SK-N-SH (cell line): ENCODE results near the gene PTPRJ. TPM values are rescaled to one million over a fixed set of nuclear protein-coding genes. Genes with fewer than 3 reads are reported as not detected.

Experiments used
- CTCF ChIA-PET: fragments of 300-600, 350-600 bp; formaldehyde crosslinking; extraction: SDS; loops from one replicate; lab custom pipeline; 2021; lab: Yijun Ruan, JAX
- POLR2A ChIA-PET: fragments of 350-600 bp; sonication (Branson Sonifier 250); formaldehyde crosslinking; extraction: SDS; loops from one replicate; lab custom pipeline; 2020; ENCODE audit warnings: antibody characterized with exemption, inconsistent platforms; lab: Yijun Ruan, JAX
- DNase-seq: peaks from one replicate; pipeline ENCODE4 v3.0.0; 2012
- H2AFZ ChIP-seq: fragments of 200-600 bp; sonication (generic); 2 replicates; pipeline ENCODE4 v1.8.1; 2016; ENCODE audit warnings: antibody characterized with exemption, mild to moderate bottlenecking, low read depth
- H3F3A ChIP-seq: fragments of 200-600 bp; sonication (generic); replicated peaks from 2 replicates; pipeline ENCODE3; 2016; ENCODE audit warnings: antibody characterized with exemption, mild to moderate bottlenecking; ENCODE audit not compliant: insufficient read depth
- H3K27ac ChIP-seq, 2 experiments: fragments of 200-500 bp in 1 of 2; fragments of 200-600 bp in 1 of 2; sonication (Bioruptor generic) in 1 of 2; sonication (generic), shearing (Covaris generic) in 1 of 2; 2 replicates each; pipeline versions ENCODE4 v1.5.1 to v1.6.1; 2014 to 2016; ENCODE audit warnings: low read depth in 2 of 2, inconsistent platforms in 1 of 2, low read length in 1 of 2, mild to moderate bottlenecking in 1 of 2, mixed read lengths in 1 of 2
- H3K27me3 ChIP-seq: fragments of 200-600 bp; sonication (generic), shearing (Covaris generic); 2 replicates; pipeline ENCODE4 v1.6.1; 2016; ENCODE audit warnings: mixed run types; ENCODE audit not compliant: insufficient read depth
- H3K36me3 ChIP-seq, 2 experiments: fragments of 200-500 bp in 1 of 2; fragments of 200-600 bp in 1 of 2; sonication (Bioruptor generic) in 1 of 2; sonication (generic) in 1 of 2; replicated peaks in 1 of 2; 2 replicates each; pipeline versions ENCODE3 to v1.5.1; 2014 to 2016; ENCODE audit warnings: low read length in 1 of 2, mild to moderate bottlenecking in 1 of 2; ENCODE audit not compliant: insufficient read depth in 2 of 2, control insufficient read depth in 1 of 2
- H3K4me1 ChIP-seq, 2 experiments: fragments of 200-500 bp in 1 of 2; fragments of 200-600 bp in 1 of 2; sonication (Bioruptor generic) in 1 of 2; sonication (generic), shearing (Covaris generic) in 1 of 2; 2 replicates each; pipeline versions ENCODE4 v1.5.1 to v1.6.1; 2014 to 2016; ENCODE audit warnings: low read depth in 1 of 2, low read length in 1 of 2, mixed run types in 1 of 2; ENCODE audit not compliant: insufficient read depth in 2 of 2, control insufficient read depth in 1 of 2
- H3K4me2 ChIP-seq: fragments of 200-600 bp; sonication (generic), shearing (Covaris generic); 2 replicates; pipeline ENCODE4 v1.6.1; 2017; ENCODE audit warnings: mixed run types
- H3K4me3 ChIP-seq, 2 experiments: fragments of 200-500 bp in 1 of 2; fragments of 200-600 bp in 1 of 2; sonication (Bioruptor generic) in 1 of 2; sonication (generic), shearing (Covaris generic) in 1 of 2; 2 replicates each; pipeline versions ENCODE4 v1.5.1 to v1.8.1; 2014 to 2016; ENCODE audit warnings: low read depth in 2 of 2, inconsistent platforms in 1 of 2, low read length in 1 of 2, mild to moderate bottlenecking in 1 of 2, mixed read lengths in 1 of 2, moderate library complexity in 1 of 2
- H3K79me2 ChIP-seq: fragments of 200-600 bp; sonication (generic); 2 replicates; pipeline ENCODE4 v1.8.1; 2017; ENCODE audit warnings: mild to moderate bottlenecking; ENCODE audit not compliant: insufficient read depth
- H3K9ac ChIP-seq: fragments of 200-600 bp; sonication (generic); 2 replicates; pipeline ENCODE4 v1.6.1; 2017; ENCODE audit warnings: mixed run types
- H3K9me2 ChIP-seq: fragments of 200-600 bp; sonication (generic); 2 replicates; pipeline ENCODE4 v1.6.1; 2017; ENCODE audit warnings: mixed run types
- H3K9me3 ChIP-seq: fragments of 200-600 bp; sonication (generic); 2 replicates; pipeline ENCODE4 v1.6.1; 2017; ENCODE audit warnings: mixed run types, mild to moderate bottlenecking, moderate library complexity
- H4K20me1 ChIP-seq: fragments of 200-600 bp; sonication (generic); 2 replicates; pipeline ENCODE4 v1.6.1; 2017; ENCODE audit warnings: mild to moderate bottlenecking, mixed run types; ENCODE audit not compliant: insufficient read depth
- CTCF ChIP-seq: fragments of 200-600 bp; sonication (generic); IDR thresholded peaks from 2 replicates; pipeline ENCODE4 v1.6.1; 2017; ENCODE audit warnings: antibody characterized with exemption, mild to moderate bottlenecking, moderate library complexity
- EP300 ChIP-seq, 2 experiments: IDR thresholded peaks; 2 replicates each; pipeline versions ENCODE4 v1.4.0 to v1.6.1; 2012; ENCODE audit warnings: borderline replicate concordance in 1 of 2, low read depth in 1 of 2, low read length in 1 of 2
- FOSL2 ChIP-seq: IDR thresholded peaks from 2 replicates; pipeline ENCODE4 v1.4.0; 2012; ENCODE audit warnings: low read depth, mild to moderate bottlenecking, moderate library complexity, borderline replicate concordance
- MAX ChIP-seq: IDR thresholded peaks from 2 replicates; pipeline ENCODE4 v1.4.0; 2012; ENCODE audit warnings: low read depth
- RAD21 ChIP-seq: IDR thresholded peaks from 2 replicates; pipeline ENCODE4 v1.6.1; 2012; ENCODE audit warnings: mild to moderate bottlenecking, low read length
- RFX5 ChIP-seq: IDR thresholded peaks from 2 replicates; pipeline ENCODE4 v1.6.1; 2012; ENCODE audit warnings: mild to moderate bottlenecking, improper control_type of control experiment, low read length
- SMC3 ChIP-seq: IDR thresholded peaks from 2 replicates; pipeline ENCODE4 v1.6.1; 2012; ENCODE audit warnings: low read depth, low read length, improper control_type of control experiment
- TAF1 ChIP-seq: IDR thresholded peaks from 2 replicates; pipeline ENCODE4 v1.6.1; 2012; ENCODE audit warnings: low read depth, mild to moderate bottlenecking, low read length, moderate library complexity, borderline replicate concordance
- TCF12 ChIP-seq: IDR thresholded peaks from 2 replicates; pipeline ENCODE4 v1.4.0; 2012
- ZBTB33 ChIP-seq: IDR thresholded peaks from 2 replicates; pipeline ENCODE4 v1.4.0; 2012; ENCODE audit warnings: low read depth, borderline replicate concordance
- WGBS: methylation state at CpG from one replicate; pipeline ENCODE4 v1.1.6; 2017; ENCODE audit warnings: low lambda C conversion rate; 5-methylcytosine and 5-hydroxymethylcytosine counted together
- polyA plus RNA-seq, 3 experiments: library from polyadenylated mRNA; depleted of rRNA; stranded (reverse); fragments of >200 nt; gene quantifications; 2 replicates each; pipeline ENCODE4 v1.2.3, GENCODE V29; 2012

Gene PTPRJ
- polyA plus RNA-seq, 1 of the 3 experiments (the other 2 are of a cell fraction): 4.5 TPM

- H3K9me3 ChIP-seq: no peaks in the 10 kb centered on the region
- CTCF ChIA-PET: no interaction called here
- 99% methylated on average over 5 of the region's 5 CpGs for WGBS
- TF ChIP-seq EP300 (IDR thresholded peaks at IDR 0.05; ENCODE audit: borderline replicate concordance in 1 of 2, low read depth in 1 of 2, low read length in 1 of 2) (no peak), TAF1 (no peak), RFX5 (no peak), ZBTB33 (no peak), TCF12 (no peak), MAX (no peak), SMC3 (no peak), CTCF (no peak)
- TF ChIP-seq, all 33 proteins: peak for 0
- no peak overlapping the region for H3K9ac ChIP-seq
- peaks cover 100% of the 10 kb centered on the region for H3K79me2 ChIP-seq
- peaks cover 4% of the 10 kb centered on the region for H4K20me1 ChIP-seq
- H3F3A ChIP-seq: peaks cover 16% of the 10 kb centered on the region
- H3K36me3 ChIP-seq: peaks cover 0 to 8% of the 10 kb centered on the region in 2 experiments
- no peak overlapping the region for H3K4me3 ChIP-seq
- H3K4me2 ChIP-seq: no peak overlapping the region
- H3K27me3 ChIP-seq: no peaks in the 10 kb centered on the region
- peaks cover 9 to 33% of the 10 kb centered on the region in 2 experiments; a peak in 3 of 4 replicates for H3K4me1 ChIP-seq
- H3K9me2 ChIP-seq: no peaks in the 10 kb centered on the region
- POLR2A ChIA-PET: no interaction called here
- no peak overlapping the region for H3K27ac ChIP-seq
- no peak for DNase-seq
- H2AFZ ChIP-seq: no peak overlapping the region
These were observed 5.9 kb downstream of the PTPRJ start for GRCh38 chr11:47986219-47986618.

- POLR2A ChIA-PET: no interaction called here
- no peak overlapping the region for H3K4me3 ChIP-seq
- no peaks in the 10 kb centered on the region for H3K9me3 ChIP-seq
- peak; percentile 24; the same call in 1 of the 2 replicates for TF ChIP-seq FOSL2
- TF ChIP-seq RAD21: no peak
- H3K36me3 ChIP-seq: peaks cover 0 to 8% of the 10 kb centered on the region in 2 experiments
- H3K4me1 ChIP-seq: peaks cover 10 to 36% of the 10 kb centered on the region in 2 experiments; a peak in 3 of 4 replicates
- no peak for DNase-seq
- peaks cover 100% of the 10 kb centered on the region for H3K79me2 ChIP-seq
- H2AFZ ChIP-seq: no peak overlapping the region
- peaks cover 4% of the 10 kb centered on the region for H4K20me1 ChIP-seq
- WGBS: 82% methylated on average over 1 of the region's 1 CpG
- no peak overlapping the region for H3K4me2 ChIP-seq
- no peak overlapping the region for H3K9ac ChIP-seq
- no peak overlapping the region for H3K27ac ChIP-seq
- no peaks in the 10 kb centered on the region for H3K9me2 ChIP-seq
- H3K27me3 ChIP-seq: no peaks in the 10 kb centered on the region
- CTCF ChIA-PET: no interaction called here
- H3F3A ChIP-seq: peaks cover 18% of the 10 kb centered on the region
These were observed 6.4 kb downstream of the PTPRJ start for GRCh38 chr11:47986742-47987141.
